ENCODE results near the gene PAK4.
"Not testable (repeated sequence)": the region's sequence is repeated elsewhere in the genome, so short reads cannot be mapped to it uniquely, and the experiment has no call there.

The PAK4 gene

GRCh38 chr19:39125554-39126311 is at the start of gene PAK4:
Gene PAK4, plus strand, starts transcription at chr19:39125786. Its CDS starts 43,768 bp downstream, at chr19:39169554.
- peak; percentile 96 to 99 for DNase-seq (ENCODE audit: low spot score in 2 of 2)
- Mint-ChIP-seq H3K36me3 (peaks cover 9% of the 10 kb centered on the region), H3K27ac (peak within 1 kb of the TSS; percentile 98), H3K9me3 (no peaks in the 10 kb centered on the region), H3K4me1 (peaks cover 63% of the 10 kb centered on the region), H3K4me3 (peak within 1 kb of the TSS; percentile 92)
- peak; percentile 97 for ATAC-seq

GRCh38 chr19:39077323-39077722 is 48.3 kb upstream of the PAK4 start:
- H3K27ac Mint-ChIP-seq = no peak overlapping the region
- H3K36me3 Mint-ChIP-seq = peaks cover 6% of the 10 kb centered on the region
- peaks cover 31% of the 10 kb centered on the region for H3K4me1 Mint-ChIP-seq
- no peaks in the 10 kb centered on the region for H3K9me3 Mint-ChIP-seq
- no peak for ATAC-seq
- H3K4me3 Mint-ChIP-seq = no peak overlapping the region
- no peak for DNase-seq (ENCODE audit: low spot score in 2 of 2)

- Mint-ChIP-seq H3K9me3 (no peaks in the 10 kb centered on the region), H3K27ac (no peak overlapping the region), H3K36me3 (peaks cover 6% of the 10 kb centered on the region), H3K4me3 (no peak overlapping the region), H3K4me1 (peaks cover 26% of the 10 kb centered on the region)
- DNase-seq (ENCODE audit: low spot score in 2 of 2) (no peak), ATAC-seq (no peak)
Measured at GRCh38 chr19:39078436-39079200, 47.0 kb upstream of the PAK4 start.

- Mint-ChIP-seq H3K9me3 (no peaks in the 10 kb centered on the region), H3K36me3 (peaks cover 6% of the 10 kb centered on the region), H3K4me1 (peaks cover 34% of the 10 kb centered on the region), H3K4me3 (no peak overlapping the region), H3K27ac (no peak overlapping the region)
- DNase-seq (ENCODE audit: low spot score in 2 of 2) (no peak), ATAC-seq (no peak)
Measured at GRCh38 chr19:39080431-39080830, 45.2 kb upstream of the PAK4 start.

DNA sequence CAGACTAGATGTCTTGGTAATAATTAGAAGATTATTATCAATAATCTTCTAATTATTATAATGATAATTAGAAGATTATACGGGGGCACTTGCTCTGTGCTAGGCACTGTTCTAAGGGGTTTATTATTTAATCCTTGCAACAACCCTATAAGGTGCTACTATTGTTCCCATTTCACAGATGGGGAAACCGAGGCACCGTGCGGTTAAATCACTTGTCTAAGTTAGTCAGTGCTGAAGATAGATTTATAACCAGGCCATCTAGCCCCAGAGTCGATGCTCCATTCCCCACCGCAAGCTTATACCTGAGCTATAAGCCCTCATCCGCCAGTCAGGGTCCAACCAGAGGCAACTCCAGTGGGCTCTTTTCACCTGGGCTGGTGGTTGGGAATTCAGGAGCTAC is 43.4 kb upstream of the PAK4 start:
- Mint-ChIP-seq H3K36me3 (no peaks in the 10 kb centered on the region), H3K9me3 (no peaks in the 10 kb centered on the region), H3K4me1 (peaks cover 31% of the 10 kb centered on the region), H3K27ac (no peak overlapping the region), H3K4me3 (no peak overlapping the region)
- DNase-seq (ENCODE audit: low spot score in 2 of 2) (no peak), ATAC-seq (no peak)

DNA sequence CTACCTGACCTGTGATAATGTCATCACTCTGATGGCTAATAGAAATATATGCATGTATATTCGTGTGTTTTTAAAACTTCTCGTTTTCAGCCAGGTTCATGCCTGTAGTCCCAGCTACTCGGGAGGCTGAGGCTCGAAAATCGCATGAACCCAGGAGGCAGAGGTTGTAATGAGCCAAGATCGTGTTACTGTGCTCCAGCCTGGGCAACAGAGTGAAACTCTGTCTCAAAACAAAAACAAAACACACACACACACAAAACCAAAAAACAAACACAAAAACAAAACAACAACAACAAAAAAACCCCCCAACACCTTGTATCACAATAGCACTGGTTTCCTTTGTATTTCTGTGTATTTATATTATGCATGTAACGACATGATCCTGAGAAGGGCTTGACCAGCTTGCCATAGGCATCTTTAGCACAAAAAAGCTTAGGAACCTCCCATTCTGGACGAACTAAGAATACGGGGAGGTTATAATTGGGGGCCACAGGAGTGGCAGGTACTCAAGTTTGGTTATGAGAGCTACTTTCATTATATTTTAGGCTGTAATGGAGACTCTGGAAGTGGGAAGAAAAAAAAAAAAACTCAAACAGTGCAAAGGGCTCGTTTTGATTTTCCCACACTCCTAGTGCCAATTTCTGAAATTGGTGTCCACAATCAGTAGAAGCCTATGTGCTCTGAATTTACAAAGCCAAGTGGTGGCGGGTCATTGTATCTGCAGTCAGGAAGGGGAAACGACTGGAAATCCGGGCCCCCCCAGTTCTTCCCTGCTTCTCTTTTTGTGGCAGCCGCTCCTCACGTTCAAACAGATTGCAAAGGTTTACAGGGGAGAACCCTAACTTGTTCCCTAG is 42.6 kb upstream of the PAK4 start:
- peak overlapping the region; percentile 83 for H3K27ac Mint-ChIP-seq
- H3K4me1 Mint-ChIP-seq = peaks cover 31% of the 10 kb centered on the region
- ATAC-seq (no peak), DNase-seq (ENCODE audit: low spot score in 2 of 2) (no peak)
- no peaks in the 10 kb centered on the region for H3K36me3 Mint-ChIP-seq
- no peaks in the 10 kb centered on the region for H3K9me3 Mint-ChIP-seq
- peak overlapping the region; percentile 78 for H3K4me3 Mint-ChIP-seq

DNA sequence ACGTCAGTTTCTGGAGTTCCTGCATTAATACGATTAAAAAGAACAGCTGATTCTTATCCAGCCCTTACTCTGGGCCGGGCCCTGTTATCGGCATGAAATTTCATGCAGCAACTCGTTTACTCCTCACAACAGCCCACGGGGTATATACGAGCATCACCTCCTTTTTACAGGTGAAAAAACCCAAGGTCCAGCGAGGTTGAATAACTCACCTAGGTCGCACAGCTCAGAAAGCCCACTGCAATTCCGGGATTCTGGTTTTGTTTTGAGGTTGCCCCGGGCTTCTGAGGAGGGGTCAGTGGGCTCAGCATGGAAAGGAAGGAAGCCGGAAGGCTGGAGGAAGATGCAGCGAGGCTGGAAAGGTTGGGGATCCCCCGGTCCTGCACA is 42.0 kb upstream of the PAK4 start:
- Mint-ChIP-seq H3K9me3 (no peaks in the 10 kb centered on the region), H3K4me3 (peak overlapping the region; percentile 78), H3K27ac (peak overlapping the region; percentile 83), H3K4me1 (peaks cover 31% of the 10 kb centered on the region), H3K36me3 (no peaks in the 10 kb centered on the region)
- no peak for DNase-seq (ENCODE audit: low spot score in 2 of 2)
- ATAC-seq = peak; percentile 24

- peak within 1 kb of the TSS; percentile 83 for H3K27ac Mint-ChIP-seq
- DNase-seq (ENCODE audit: low spot score in 2 of 2) (peak in 1 of 2 donors; percentile 28), ATAC-seq (peak; percentile 87)
- H3K9me3 Mint-ChIP-seq = no peaks in the 10 kb centered on the region
- peaks cover 31% of the 10 kb centered on the region for H3K4me1 Mint-ChIP-seq
- peak within 1 kb of the TSS; percentile 78 for H3K4me3 Mint-ChIP-seq
- no peaks in the 10 kb centered on the region for H3K36me3 Mint-ChIP-seq
Measured at GRCh38 chr19:39083983-39084731, 41.4 kb upstream of the PAK4 start, which contains the start of gene ACP7. Gene ACP7, plus strand, starts transcription at chr19:39084368. Its CDS starts 902 bp downstream, at chr19:39085270.

GRCh38 chr19:39084732-39085080 is 40.9 kb upstream of the PAK4 start:
- Mint-ChIP-seq H3K4me3 (peak overlapping the region; percentile 78), H3K4me1 (peaks cover 31% of the 10 kb centered on the region), H3K9me3 (no peaks in the 10 kb centered on the region), H3K27ac (peak overlapping the region; percentile 64), H3K36me3 (no peaks in the 10 kb centered on the region)
- no peak for DNase-seq (ENCODE audit: low spot score in 2 of 2)
- ATAC-seq = no peak

DNA sequence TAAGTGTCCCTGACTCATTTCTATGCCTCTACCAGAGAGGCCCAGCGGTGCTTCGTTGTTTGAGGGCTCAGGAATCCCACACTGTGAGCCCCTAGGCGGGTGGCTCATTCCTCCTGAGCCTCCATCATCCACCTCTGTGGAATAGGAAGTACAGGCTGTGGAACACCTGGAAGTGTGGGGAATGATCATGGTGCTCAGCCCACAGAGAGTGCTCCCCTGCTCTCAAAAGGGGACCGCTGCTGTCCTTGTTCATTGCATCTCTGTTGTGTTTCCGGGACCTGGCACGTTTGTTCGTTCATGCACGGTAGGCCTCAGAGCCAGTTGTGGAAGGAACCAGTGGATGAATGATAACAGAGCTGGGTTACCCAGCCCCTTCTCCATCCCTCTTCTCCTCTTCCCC is 40.2 kb upstream of the PAK4 start:
- DNase-seq (ENCODE audit: low spot score in 2 of 2) (no peak), ATAC-seq (no peak)
- Mint-ChIP-seq H3K9me3 (no peaks in the 10 kb centered on the region), H3K4me3 (peak overlapping the region; percentile 78), H3K27ac (peak overlapping the region; percentile 64), H3K36me3 (no peaks in the 10 kb centered on the region), H3K4me1 (peaks cover 31% of the 10 kb centered on the region)

- Mint-ChIP-seq H3K36me3 (no peaks in the 10 kb centered on the region), H3K4me3 (no peak overlapping the region), H3K4me1 (peaks cover 26% of the 10 kb centered on the region), H3K27ac (no peak overlapping the region), H3K9me3 (no peaks in the 10 kb centered on the region)
- no peak for DNase-seq (ENCODE audit: low spot score in 2 of 2)
- no peak for ATAC-seq
Measured at GRCh38 chr19:39086386-39086785, 39.2 kb upstream of the PAK4 start.

- Mint-ChIP-seq H3K4me1 (peaks cover 25% of the 10 kb centered on the region), H3K27ac (no peak overlapping the region), H3K36me3 (no peaks in the 10 kb centered on the region), H3K9me3 (no peaks in the 10 kb centered on the region), H3K4me3 (no peak overlapping the region)
- DNase-seq (ENCODE audit: low spot score in 2 of 2) (no peak), ATAC-seq (no peak)
Measured at GRCh38 chr19:39087907-39088686, 37.5 kb upstream of the PAK4 start.

DNA sequence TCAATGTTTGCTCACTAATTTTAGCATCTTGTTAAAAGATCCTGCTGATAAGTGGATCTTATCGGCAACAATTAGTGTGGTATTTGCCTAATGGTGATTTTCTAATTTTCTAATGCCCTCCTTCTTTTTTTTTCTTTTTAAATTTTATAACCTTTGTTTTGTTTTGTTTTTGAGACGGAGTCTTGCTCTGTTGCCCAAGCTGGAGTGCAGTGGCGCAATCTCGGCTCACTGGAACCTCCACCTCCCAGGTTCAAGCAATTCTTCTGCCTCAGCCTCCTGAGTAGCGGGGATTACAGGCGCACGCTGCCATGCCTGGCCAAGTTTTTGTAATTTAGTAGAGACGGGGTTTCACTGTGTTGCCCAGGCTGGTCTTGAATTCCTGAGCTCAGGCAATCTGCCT is 35.6 kb upstream of the PAK4 start:
- H3K4me1 Mint-ChIP-seq = peaks cover 17% of the 10 kb centered on the region
- ATAC-seq; H3K27ac Mint-ChIP-seq; H3K36me3 Mint-ChIP-seq; DNase-seq (ENCODE audit: low spot score in 2 of 2); H3K9me3 Mint-ChIP-seq; H3K4me3 Mint-ChIP-seq: not testable (repeated sequence)

GRCh38 chr19:39090881-39091280 is 34.7 kb upstream of the PAK4 start:
- Mint-ChIP-seq H3K4me1 (peaks cover 11% of the 10 kb centered on the region), H3K9me3 (no peaks in the 10 kb centered on the region), H3K36me3 (no peaks in the 10 kb centered on the region), H3K27ac (no peak overlapping the region), H3K4me3 (no peak overlapping the region)
- DNase-seq (ENCODE audit: low spot score in 2 of 2) (no peak), ATAC-seq (no peak)

All from stimulated activated effector memory CD8-positive, alpha-beta T cell treated with anti-CD3 and anti-CD28 coated beads, Interleukin-12 subunit alpha, Interleukin-12 subunit beta, amount 100 ng/mL, for 72 hours (primary cell).